Glomerular visceral epithelial cell (primary cell): Measurements from ENCODE around the gene RCBTB2.

ENCODE experiments used
- DNase-seq: peaks from one replicate; pipeline ENCODE4 v3.0.0-alpha.2; 2016; ENCODE audit errors: extremely low spot score

The RCBTB2 gene

GRCh38 chr13:48449656-48450055 is 83.2 kb downstream of the RCBTB2 start:
- DNase-seq = no peak

- no peak for DNase-seq
Observed at GRCh38 chr13:48448959-48449614, 83.8 kb downstream of the RCBTB2 start.

- DNase-seq = no peak
Observed at GRCh38 chr13:48448285-48448958, 84.5 kb downstream of the RCBTB2 start.

- DNase-seq = no peak
Observed at GRCh38 chr13:48446464-48446863, 86.4 kb downstream of the RCBTB2 start.

- DNase-seq = no peak
Observed at GRCh38 chr13:48443442-48444208, 89.3 kb downstream of the RCBTB2 start.
